NCI-H2171 (cell line): Measurements from ENCODE around the gene TOX2.
A peak's percentile ranks its signal among the peaks of the same experiment; 100 is the strongest.

Experiments
- DNase-seq: peaks from one replicate; lab custom pipeline; 2025; lab: John Stamatoyannopoulos, UW

TOX2 gene

GRCh38 chr20:44001667-44002596 is 87.3 kb downstream of the TOX2 start:
- no peak for DNase-seq

DNA sequence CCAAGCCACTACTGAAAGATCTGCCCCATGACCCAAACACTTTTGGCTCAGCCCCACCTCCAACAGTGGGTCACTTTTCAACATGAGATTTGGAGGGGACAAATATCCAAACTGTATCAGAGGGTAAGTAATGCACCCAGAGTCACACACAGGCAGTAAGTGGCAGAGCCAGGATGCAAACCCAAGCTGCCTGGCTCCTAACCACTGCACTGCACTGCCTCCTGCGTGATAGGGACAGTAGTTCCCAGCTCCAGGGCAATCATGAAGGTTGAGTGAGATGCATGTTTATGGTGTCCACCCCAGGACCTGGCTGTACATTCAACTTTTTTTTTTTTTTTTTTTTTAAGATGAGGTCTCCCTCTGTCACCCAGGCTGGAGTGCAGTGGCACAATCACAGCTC is 88.2 kb downstream of the TOX2 start:
- no peak for DNase-seq

- no peak for DNase-seq
These were observed 89.0 kb downstream of the TOX2 start for GRCh38 chr20:44003609-44004008.

DNA sequence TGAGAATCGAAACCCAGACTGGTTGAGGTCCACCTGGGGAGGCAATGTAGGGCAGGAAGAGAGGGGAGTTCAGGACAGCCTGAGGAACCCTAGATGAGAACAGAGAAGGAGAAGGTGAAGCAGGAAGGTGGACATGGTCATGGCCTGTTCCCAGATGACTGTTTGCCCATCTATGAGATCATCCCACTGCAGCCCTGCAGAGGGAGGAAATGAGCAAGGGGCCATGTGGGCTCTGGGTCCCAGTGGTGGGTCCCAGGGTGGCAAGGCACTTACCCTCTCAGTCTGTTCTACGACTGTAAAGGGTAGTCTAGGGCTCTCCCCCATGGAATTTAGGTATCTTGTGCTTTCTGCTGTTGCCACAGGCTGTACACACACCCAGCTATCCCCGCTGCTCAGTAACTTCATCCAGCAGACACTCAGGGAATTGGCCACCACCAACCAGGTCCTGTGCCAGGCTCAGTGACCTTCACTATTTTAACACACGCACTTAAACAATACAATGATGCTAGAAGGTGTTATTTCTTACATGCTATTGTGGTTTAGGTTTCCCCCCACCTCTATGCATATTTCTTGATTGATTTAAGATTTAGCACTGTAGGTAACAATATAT is 89.8 kb downstream of the TOX2 start:
- no peak for DNase-seq

DNA sequence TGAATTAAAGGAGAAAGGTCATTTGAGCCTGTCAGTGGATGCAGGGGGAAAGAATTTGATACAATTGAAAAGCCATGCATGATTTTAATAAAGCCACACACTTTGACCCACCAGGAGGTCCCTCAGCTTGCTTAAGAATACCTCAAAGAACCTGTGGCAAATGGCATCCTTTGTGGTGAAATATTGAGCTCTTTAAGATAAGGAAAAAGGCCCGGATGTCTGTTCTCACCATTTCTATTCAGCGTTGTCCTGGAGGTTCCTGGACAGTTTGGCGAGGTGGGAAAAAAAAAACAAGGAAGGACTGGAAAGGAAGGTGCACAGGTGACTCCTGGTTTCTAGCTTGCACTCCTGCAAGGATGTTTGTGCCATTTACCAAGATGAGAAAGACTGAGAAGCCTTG is 91.0 kb downstream of the TOX2 start:
- DNase-seq = no peak

GRCh38 chr20:44006126-44006525 is 91.5 kb downstream of the TOX2 start:
- no peak for DNase-seq

GRCh38 chr20:44006578-44006977 is 91.9 kb downstream of the TOX2 start:
- DNase-seq = no peak

- no peak for DNase-seq
These were observed 94.4 kb downstream of the TOX2 start for GRCh38 chr20:44008806-44009678.

DNA sequence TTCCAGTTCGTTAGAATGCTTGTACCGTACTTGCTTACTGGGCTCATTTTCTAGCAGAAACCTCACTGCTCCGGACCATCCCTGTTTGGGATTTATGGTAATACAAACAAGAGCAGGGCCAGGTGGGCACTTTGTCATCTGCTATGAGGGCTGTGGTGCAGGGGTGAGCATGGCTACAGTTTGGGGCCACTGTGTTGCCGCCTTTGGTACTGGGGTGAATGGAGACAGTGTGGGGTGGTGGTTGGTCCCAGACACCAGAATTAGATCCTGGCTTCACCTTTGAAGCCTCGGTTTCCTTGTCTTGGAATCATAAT is 95.0 kb downstream of the TOX2 start:
- no peak for DNase-seq

GRCh38 chr20:44010162-44010704 is 95.6 kb downstream of the TOX2 start:
- no peak for DNase-seq

DNA sequence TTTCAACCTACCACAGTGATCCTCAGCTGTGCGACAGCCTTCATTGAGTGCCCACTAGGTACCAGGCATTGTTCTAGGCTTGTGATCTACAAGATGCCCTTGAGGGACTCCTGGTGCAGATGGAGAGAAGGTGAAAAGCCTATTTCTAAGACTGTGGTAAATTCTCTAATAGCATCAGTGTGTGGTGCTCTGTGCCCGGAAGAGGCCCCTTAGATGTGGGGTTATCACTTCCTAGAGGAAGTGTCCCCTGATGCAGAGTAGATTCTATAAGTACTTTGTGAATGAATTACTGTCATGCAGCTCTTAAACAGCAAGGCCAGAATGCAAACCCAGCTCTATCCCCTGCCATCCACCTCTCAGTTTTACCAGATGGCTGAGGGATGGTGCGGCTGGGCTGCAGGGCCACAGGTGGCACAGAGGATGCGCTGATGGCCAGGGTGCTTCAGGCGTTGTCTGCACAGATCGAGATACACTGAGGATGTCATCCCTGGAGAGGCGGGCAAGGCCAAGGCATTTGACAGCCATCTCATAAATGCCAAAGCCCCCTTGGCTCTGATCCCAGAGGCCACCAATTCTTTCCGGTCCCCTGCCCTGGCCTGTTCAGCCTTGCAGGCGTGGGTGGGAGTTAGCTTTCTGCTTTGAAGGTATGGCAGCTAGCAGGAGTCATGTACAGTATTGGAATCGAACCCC is 96.7 kb downstream of the TOX2 start:
- no peak for DNase-seq

DNA sequence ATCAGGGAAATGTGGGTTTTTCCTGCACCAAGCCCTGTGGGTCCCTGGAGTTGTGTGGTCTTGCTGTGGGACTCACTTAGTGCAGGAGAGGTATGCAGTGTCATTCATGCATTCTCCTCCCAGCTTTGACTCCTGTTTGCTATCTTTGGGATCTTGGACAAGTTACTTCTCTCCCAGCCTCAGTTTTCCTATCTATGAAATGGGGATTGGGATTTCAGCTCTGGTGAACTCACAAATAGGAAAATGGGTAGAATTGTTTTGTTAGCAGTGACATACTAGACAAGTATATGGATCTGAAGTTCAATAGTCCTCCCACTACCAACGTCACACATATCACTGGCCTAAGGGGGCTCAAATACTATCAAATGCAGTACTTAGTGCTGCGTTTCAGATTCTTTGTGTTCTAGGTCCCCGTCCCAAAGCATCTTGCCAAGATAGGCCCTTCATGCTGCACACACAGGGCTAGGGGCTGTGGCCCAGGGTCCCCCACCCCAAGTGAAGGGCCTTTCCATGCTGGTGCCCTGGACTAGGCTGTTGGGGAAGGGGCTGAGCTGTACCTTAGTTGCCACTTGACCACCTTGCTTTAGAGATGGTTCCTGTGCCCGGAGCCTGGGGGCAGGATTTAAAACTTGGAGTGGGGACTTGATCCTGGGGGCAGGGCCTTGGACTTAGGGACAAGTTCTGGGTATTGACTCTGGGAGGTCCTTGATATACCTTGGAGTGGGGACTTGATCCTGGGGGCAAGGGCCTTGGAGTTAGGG is 98.0 kb downstream of the TOX2 start:
- no peak for DNase-seq

DNA sequence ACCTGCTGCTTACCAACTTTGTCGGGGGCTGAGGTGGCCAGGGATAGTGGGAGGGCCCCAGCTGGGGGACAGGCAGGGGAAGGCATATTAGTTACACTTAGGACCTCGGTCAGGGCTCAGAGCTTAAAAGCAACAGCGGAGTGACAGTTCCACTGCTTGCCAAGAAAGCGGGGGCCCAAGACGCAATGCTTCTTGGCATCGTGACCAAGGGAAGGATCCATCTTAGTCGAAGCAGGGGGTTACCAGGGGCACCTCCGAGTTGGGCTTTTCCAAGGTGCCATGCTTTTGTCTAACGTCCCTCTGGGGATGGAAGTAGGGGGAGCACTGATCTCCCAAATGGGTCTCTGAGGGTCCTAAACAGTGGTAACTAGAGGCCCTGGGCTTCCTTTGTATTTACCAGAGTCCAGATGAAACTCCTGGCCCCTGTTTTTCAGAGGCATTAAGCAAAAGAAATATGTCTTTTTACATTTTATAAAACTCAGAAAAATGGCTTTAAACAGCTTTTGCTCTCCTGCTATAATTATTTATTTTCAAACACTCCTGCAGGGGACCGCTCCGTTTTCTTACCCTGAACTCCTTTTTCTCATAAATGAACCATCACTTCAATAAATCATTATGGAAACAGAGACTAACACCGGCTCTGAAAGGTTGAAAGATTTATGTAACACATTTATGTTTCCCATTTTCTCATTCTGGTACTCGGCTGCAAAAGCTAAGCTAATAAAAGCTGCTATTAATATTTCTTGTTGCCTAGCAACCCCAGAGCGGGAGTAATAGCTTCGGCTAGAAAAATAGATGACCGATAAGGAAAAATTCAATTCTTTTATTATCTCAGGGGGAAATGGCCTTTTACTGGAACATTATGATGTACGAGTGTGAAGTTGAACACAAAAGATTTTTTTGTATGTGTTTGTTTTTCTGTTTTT is 100.4 kb downstream of the TOX2 start:
- DNase-seq = no peak

DNA sequence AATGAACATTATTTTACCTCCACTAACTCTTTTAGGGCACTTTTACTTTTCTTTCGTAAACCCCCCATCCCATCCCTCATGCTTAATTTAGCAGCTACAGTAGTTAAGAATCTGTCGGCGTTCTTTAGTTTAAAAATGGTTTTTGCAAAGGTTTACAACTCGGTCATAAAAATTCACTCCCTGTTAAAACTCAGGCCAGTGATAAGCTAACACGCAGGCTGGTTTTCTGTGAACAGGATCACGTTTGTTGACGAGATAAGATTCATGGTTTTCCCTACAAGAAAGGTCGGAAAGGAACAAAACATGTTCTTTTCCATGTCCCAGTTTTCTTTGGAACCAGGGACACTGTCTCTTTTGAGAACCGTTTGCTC is 101.1 kb downstream of the TOX2 start:
- DNase-seq = no peak

DNA sequence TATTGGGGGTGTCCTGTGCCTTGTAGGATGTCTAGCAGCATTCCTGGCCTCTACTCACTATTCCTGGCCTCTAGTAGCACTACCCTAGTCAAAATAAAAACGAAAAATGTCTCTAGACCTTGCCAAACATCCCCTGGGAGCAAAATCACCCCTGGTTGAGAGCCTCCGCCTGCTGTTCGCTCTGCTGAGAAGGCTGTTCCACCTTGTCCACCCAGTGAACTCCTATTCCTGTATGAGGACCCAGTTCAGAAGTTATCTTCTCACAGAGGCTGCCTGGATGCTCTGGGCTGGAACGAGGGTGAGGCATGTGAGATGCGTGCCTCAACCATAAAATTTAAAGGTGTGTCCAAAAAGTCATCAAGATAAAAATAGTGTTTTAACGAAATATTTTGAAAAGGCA is 101.9 kb downstream of the TOX2 start:
- DNase-seq = no peak

DNA sequence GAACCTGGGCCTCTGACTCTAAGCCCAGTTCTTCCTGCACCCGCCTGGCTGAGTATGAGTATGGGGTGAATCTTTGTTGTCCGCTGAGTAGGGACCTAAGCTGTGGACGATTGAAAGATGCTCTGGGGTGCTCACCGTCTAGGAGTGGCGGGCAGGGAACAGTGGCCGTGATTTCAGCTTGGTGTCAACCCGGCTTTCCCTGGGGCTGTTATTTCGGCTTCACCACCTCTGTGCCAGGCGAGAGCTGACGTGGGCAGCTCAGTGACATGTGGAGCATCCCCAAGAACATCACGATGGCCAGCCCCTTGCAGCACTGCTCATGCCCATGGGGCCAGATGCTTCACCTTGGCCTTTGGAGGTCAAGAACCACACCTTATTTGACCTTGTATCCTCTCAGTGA is 102.6 kb downstream of the TOX2 start:
- no peak for DNase-seq

DNA sequence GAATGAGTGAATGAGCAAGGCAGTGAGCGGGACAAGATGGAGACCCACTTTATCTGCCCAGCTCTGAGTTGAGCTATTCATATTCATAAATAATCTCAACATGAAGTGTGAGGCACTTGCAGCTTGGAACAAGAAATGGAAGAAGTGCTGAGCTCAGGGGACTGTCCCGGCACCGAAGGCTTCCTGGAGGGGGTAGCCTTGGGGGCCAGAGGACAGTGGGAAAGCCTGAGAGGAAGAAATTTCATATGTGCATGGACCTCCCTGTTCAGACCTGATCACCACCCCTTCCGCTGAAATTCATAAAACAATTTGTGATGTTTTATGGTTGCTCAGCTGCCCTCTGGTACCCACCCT is 103.2 kb downstream of the TOX2 start:
- DNase-seq = no peak

DNA sequence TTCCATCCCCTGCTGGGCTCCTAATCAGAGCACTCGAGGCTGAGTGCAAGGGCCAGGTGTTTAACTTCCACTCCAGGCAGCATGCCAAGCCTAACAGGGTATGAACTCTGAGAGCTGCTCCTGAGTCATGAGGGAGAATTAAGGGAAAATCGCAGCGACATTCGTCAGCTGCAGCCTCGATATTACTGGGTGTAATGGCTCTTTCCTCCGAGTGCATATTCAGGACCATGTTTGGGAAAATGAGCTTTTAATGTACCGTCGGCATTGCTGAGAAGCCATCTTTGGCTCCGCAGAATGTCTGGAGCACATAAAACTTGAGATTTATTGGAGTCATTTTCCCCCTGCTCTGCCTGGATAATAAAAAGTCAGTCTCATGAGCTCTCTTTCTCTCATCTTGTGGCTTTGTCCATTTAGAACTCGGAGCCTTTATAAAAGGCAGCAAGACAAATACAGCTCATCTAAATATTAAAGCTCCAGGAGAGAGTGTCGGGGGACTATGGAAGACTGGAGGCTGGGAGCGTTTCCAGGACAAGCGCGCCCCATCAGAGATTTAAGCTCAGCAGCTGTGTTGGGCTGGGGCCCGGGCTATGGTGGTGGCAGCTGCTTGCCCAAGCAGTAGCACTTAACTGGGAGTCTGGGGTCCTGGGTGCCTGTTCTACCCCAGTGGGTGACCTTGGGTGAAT is 103.7 kb downstream of the TOX2 start:
- peak; percentile 91 for DNase-seq

DNA sequence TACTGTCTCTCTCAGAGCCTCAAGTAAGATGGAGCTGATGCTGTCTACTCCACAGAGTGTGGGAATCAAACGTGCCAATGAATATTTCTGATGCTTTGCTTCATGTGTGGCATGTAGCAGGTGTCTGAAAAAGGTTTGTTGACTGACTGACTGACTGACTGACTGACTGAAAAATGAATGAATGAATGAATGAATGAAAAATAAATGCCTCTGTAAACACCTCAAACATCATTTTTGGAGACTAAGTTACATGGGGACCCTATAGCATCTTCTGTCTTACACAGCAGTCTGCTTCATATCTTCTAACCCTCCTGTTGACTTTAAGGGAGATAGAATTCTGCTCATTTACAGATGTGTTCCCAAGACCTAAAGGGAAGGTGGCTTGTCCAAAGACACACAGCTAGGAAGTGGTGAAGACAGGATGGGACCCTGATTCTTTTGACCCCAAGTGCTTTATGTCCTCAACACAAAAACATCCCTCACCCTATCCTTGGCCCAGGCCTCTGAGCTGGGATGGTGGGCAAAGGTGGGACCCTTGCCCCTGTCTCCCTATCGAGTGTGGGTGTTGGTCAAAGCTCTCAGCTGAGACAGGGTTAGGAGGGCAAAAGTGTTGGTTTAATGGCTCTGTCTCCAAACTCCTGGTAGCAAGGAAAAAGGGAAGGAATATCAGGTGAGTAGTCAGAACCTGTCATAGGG is 104.4 kb downstream of the TOX2 start:
- DNase-seq = no peak
